NCI-H2196 treated with DMSO at 0.1 percent for 48 hours (cell line): ENCODE results near the gene APOD.
A peak's percentile ranks its signal among the peaks of the same experiment; 100 is the strongest.
"Not testable (repeated sequence)": the region's sequence is repeated elsewhere in the genome, so short reads cannot be mapped to it uniquely, and the experiment has no call there.

Experiments
- DNase-seq: peaks from one replicate; lab custom pipeline; 2025; ENCODE audit not compliant: unreplicated experiment; lab: John Stamatoyannopoulos, UW

Gene APOD

DNA sequence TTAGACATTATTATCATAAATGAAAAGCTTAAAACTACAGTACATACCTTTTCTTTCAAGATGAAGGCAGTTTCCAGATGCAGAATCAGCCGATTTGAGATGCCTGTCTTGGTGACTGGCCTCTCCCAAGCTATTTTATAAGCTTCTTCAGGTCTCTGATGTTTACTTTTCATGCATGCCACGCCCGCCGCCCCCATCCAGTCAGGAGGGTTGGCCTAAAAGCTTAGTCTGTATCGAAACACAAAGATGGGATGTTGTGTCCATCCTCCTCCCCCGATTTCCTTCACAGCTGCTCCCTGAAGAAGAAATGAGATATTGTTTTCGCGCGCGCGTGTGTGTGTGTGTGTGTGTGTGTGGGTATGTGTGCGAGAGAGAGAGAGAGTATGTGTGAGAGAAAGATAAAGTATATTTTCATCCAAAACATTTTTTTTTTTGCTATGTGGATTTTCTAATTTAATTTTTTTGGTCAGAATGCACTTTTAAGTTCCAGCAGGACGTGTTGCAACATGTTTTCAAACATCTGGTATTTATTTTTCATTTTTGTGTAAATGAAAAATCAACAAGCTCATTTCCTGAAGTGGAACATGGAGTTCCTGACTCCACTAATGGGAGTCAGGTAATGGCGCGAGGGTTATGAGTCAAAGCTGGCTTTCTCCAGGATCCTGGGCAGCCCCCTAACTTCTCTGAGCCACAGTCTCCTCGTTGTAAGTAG is at the start of gene APOD:
Gene APOD, minus strand, starts transcription at position 110 of the 712 bp plus-strand sequence. CDS start 4,479 bp downstream, outside the sequence.
- peak; percentile 16 for DNase-seq

- DNase-seq = not testable (repeated sequence)
Observed at GRCh38 chr3:195633351-195633750, 49.6 kb upstream of the APOD start.

DNA sequence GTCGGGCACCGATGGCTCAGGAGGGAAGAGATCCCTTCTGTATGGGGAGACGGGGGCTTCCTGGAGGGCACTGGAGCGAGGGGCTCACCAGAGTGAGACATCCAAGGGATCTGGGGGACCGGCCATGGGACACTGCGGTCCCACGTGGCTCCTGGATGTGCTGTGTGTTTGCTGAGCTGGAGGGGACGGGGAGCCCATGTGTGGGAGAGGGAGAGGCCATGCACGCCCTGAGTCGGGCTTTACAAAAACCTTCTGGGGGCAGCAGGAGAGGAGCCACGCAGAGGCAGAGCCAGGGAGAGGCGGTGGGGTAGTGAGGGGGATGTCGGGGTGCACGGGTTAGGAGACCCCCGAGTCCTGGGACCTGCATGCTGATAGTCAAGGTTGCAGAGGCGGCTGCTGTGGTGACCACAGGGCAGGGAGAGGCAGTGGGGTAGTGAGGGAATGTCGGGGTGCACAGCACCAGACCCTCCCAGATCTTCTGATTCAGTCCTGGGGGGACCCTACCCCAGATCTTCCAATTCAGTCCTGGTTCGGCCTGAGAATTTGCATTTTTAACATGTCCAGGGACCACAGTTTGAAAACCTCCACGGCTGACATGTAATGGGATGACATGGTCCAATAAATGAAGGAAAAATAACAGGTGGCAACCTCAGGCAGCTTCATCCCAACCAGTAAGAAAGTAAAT is 48.9 kb upstream of the APOD start:
- DNase-seq = not testable (repeated sequence)

DNA sequence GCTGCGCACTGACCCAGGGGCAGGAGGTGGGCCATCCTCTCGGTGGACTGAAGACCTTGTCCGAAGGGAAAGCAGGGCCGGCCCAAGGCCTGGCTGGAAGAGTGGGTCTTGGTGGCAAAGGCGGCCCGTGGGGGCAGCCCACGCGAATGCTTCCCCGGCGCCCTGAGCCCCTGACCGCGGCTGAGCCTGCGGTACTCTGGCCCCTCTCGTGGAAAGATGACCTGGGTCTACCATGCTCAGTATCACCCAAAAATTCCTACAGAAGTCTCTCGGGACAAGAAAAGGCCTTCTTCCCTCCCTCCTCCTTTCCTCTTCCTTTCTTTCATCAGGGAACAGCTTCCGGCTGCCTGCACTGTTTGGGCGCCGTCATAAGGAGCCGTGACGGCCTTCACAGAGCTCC is 48.3 kb upstream of the APOD start:
- DNase-seq = not testable (repeated sequence)

DNA sequence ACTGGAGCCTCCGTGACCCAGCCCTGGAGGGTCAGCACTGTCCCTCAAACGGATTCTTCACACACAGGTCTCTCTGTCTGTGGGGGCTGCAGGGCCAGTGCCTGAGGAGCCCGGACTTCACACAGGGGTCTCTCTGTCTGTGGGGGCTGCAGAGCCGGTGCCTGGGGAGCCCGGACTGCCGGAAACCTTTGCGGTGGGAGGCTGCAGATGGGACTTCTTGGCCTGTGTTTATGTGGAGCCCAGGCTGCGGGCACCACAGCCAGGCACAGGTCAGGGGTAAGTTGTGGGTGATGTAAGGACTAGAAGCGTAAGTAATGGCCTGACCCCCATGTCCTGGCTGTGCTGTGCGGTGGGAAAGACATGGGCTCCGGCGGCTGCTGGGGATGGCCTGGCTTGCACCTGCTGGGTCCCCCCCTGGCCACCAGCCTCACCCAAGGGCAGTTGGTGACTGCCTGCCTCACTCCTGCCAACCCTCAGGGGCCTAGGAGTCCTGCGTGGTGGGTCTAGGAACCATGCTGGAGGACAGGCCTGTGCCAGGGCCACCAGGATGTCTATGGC is 47.3 kb upstream of the APOD start:
- not testable (repeated sequence) for DNase-seq

GRCh38 chr3:195630086-195630917 is 46.6 kb upstream of the APOD start:
- DNase-seq = not testable (repeated sequence)

GRCh38 chr3:195629682-195630081 is 45.9 kb upstream of the APOD start:
- DNase-seq = not testable (repeated sequence)

DNA sequence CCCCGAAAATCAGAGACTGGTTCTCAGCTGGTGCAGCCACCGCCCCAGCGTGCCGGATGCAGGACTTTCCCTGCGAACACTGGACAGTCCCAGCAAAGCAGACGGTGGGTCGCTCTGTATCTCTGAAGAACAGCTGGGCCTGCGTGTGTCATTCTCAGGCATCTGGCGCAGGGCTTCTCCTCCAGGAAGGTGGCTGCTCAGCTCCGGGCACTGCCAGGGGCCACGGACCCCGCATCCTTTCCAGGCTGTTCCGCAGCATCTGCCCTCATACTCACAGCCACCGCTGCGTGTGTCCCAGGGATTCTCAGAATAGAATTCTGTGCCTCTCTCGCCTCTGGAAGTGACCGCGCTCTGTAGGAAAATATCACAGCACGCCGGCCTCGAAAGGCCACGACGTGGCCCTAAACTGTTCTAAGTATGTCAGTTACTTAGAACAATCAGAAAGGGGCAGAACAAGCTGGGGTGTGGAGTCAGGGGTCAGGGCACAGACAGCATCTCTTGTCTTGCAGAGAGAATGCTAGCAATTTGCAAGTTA is 44.7 kb upstream of the APOD start:
- not testable (repeated sequence) for DNase-seq

GRCh38 chr3:195627515-195628385 is 44.0 kb upstream of the APOD start:
- DNase-seq = not testable (repeated sequence)

- not testable (repeated sequence) for DNase-seq
Observed at GRCh38 chr3:195624603-195625560, 41.1 kb upstream of the APOD start.

DNA sequence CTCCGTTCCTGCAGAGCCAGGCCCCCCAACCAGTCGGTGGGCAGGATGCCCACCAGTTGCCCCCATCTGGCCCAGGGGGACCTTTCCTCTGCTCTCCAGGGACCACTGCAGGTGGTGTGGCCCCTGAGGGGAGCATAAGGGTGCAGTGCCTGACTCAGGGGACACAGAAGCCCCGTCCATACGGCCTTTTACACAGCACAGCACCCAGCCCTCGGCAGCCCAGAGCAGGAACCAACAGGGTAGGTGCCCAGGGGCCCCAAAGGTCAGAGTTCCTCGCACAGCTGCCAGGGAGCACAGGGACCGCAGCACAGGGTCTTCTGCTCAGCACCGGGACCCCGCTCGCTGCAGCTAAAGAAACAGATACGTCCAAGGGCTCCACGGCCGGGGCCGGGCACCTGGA is 40.4 kb upstream of the APOD start:
- not testable (repeated sequence) for DNase-seq

- DNase-seq = not testable (repeated sequence)
Observed at GRCh38 chr3:195623217-195623965, 39.7 kb upstream of the APOD start.

DNA sequence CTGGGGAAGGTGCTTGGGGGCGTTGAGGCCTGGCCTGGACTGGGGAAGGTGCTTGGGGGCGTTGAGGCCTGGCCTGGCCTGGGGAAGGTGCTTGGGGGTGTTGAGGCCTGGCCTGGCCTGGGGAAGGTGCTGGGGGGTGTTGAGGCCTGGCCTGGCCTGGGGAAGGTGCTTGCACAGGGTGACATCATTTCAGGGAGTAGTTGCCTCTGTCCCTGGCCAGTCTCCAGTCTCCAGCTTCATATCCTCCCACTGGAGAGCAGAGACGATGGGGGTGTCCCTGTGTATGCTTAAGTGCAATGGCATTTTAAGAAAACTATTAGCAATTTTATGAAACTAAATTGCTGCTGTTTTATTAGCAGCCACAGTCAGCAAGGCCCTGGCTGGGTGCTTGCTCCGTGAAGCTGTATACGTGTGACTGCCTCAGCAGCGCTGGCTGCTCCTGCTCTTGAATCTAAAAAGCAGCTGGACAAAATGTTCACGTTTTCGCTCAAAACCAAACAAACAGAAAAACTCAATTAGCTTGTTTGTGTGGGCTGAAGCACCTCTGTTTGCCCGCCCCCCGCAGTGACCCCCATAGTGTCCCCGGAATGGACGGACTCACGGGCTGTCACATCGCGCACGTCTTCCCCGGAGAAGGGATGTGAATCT is 38.9 kb upstream of the APOD start:
- not testable (repeated sequence) for DNase-seq

DNA sequence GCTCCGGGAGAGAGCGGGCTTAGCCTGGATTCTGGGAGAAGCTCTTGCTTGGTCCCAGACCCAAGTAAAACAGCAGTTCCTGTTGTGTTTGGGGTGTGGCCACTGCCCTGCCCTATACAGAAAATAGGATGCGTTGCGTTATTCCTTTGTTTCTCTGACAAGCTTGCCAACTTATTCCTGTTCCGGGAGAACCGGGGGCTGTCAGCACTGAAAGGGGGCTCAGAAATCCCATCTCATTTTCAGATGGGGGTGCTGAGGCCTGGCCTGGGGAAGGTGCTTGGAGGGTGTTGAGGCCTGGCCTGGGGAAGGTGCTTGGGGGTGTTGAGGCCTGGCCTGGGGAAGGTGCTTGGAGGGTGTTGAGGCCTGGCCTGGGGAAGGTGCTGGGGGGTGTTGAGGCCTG is 38.3 kb upstream of the APOD start:
- DNase-seq = not testable (repeated sequence)

DNA sequence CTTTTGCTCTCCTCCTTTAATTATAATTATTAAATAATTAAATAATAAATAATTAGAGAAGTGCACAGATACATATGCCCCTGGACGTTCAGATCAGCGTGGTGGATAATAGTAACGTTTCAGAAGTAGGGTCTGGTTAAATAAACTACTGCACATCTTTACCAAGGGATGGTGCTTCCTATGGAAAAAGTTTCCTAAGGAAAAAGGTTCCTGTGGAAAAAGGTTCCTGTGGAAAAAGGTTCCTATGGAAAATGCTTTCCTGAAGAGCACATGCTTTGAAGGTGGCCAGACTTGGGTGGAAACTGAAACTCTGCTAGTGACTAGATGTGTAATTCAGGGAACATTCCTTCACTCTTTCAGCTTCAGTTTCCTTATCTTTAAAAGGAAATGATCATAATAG is 37.4 kb upstream of the APOD start:
- not testable (repeated sequence) for DNase-seq

GRCh38 chr3:195620476-195620875 is 36.7 kb upstream of the APOD start:
- not testable (repeated sequence) for DNase-seq

- DNase-seq = not testable (repeated sequence)
Observed at GRCh38 chr3:195619591-195620369, 36.0 kb upstream of the APOD start.
